AG04450 (cell line): ENCODE measurements around the gene TLR9. TPM values are rescaled to one million over a fixed set of nuclear protein-coding genes. Genes with fewer than 3 reads are reported as not detected.

Experiments
- CTCF ChIA-PET: fragments of 300-600, 350-600 bp; formaldehyde crosslinking; extraction: SDS; loops from one replicate; lab custom pipeline; 2022; ENCODE audit warnings: antibody characterized with exemption, inconsistent platforms; lab: Charles Lee
- POLR2A ChIA-PET: fragments of 350-600 bp; formaldehyde crosslinking; extraction: SDS; loops from one replicate; lab custom pipeline; 2021; ENCODE audit warnings: antibody characterized with exemption, inconsistent platforms; lab: Yijun Ruan, JAX
- DNase-seq: peaks from one replicate; pipeline ENCODE4 v3.0.0-alpha.2; 2011; ENCODE audit warnings: low read depth, low spot score
- H3K27ac ChIP-seq: one replicate; pipeline ENCODE4 v1.5.1; 2012; ENCODE audit warnings: low read depth, low read length, control low read depth
- H3K27me3 ChIP-seq: one replicate; pipeline ENCODE4 v1.6.0; 2012; ENCODE audit warnings: low read length; ENCODE audit not compliant: control insufficient read depth, insufficient read depth
- H3K4me3 ChIP-seq: 2 replicates; pipeline ENCODE4 v1.5.1; 2011; ENCODE audit warnings: mild to moderate bottlenecking, low read depth, low read length, control low read depth
- H3K9me3 ChIP-seq: 2 replicates; pipeline ENCODE4 v1.5.1; 2012; ENCODE audit warnings: low read length; ENCODE audit not compliant: control insufficient read depth, insufficient read depth
- polyA plus RNA-seq: library from polyadenylated mRNA; depleted of rRNA; stranded (reverse); fragments of >200 nt; gene quantifications from 2 replicates; pipeline ENCODE4 v1.2.3, GENCODE V29; 2011
- TF ChIP-seq, protein P1 (sequence below): IDR thresholded peaks from 2 replicates; pipeline ENCODE4 v1.5.1; 2011; ENCODE audit warnings: low read depth, low read length, control low read depth, inconsistent platforms

TLR9 gene
- polyA plus RNA-seq, 1 experiment = 0.02 TPM

DNA sequence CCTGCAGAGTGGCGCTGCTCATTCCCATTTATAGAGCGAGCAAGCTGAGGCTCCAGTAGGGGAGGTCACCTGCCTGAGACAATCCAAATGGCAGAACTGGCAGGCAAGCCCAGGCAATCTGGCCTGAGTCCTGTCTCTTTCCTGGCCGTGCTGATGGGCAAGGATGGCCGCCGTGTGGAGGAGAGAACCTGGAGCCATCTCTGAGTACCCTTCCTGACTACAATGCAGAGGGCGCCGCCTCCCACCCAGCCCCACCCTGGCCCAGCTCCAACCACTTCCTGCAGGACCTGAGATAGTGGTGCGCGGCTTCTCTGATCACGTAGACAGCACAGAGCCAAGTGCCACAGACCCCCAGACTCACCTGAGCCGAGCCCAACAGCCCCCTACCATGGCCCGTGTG, 7.0 kb downstream of the TLR9 start:
- DNase-seq = no peak
- TF ChIP-seq, protein P1, sequence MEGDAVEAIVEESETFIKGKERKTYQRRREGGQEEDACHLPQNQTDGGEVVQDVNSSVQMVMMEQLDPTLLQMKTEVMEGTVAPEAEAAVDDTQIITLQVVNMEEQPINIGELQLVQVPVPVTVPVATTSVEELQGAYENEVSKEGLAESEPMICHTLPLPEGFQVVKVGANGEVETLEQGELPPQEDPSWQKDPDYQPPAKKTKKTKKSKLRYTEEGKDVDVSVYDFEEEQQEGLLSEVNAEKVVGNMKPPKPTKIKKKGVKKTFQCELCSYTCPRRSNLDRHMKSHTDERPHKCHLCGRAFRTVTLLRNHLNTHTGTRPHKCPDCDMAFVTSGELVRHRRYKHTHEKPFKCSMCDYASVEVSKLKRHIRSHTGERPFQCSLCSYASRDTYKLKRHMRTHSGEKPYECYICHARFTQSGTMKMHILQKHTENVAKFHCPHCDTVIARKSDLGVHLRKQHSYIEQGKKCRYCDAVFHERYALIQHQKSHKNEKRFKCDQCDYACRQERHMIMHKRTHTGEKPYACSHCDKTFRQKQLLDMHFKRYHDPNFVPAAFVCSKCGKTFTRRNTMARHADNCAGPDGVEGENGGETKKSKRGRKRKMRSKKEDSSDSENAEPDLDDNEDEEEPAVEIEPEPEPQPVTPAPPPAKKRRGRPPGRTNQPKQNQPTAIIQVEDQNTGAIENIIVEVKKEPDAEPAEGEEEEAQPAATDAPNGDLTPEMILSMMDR = no peak
- H3K27me3 ChIP-seq = no peaks in the 10 kb centered on the region
- no peak overlapping the region for H3K27ac ChIP-seq
- ChIA-PET POLR2A (no interaction called here), CTCF (interaction anchor here (0.5 to 5.9 kb wide), 6 partner anchors 13 to 207 kb away, joined by 3 to 128 read pairs (median 6); partner anchors contain the start of gene WDR82)
- no peak overlapping the region for H3K4me3 ChIP-seq
- H3K9me3 ChIP-seq = no peaks in the 10 kb centered on the region

DNA sequence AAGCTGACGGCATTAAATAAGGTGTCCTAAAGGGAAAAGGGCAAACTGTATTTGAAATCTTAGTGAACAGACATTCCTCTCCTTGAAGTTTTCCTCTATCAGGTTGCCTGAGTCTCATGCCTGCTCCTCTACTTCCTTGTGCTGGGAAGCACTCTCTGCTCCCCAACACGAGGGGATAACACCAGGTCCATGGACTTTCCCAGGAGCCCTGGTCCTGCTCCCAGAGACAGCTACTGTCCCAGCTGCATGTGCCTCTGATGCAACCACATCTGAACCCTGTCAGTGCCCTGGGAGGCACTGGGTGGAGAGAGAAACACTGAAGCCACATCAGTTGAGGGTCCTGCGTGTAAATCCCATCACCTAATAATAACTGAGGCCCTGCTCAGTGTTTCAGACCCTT, 7.4 kb downstream of the TLR9 start:
- POLR2A ChIA-PET = no interaction called here
- CTCF ChIA-PET = interaction anchor here (0.5 to 5.9 kb wide), 5 partner anchors 13 to 207 kb away, joined by 3 to 128 read pairs (median 6); partner anchors contain the start of gene WDR82
- H3K27me3 ChIP-seq = no peaks in the 10 kb centered on the region
- H3K9me3 ChIP-seq = no peaks in the 10 kb centered on the region
- H3K4me3 ChIP-seq = no peak overlapping the region
- H3K27ac ChIP-seq = no peak overlapping the region
- TF ChIP-seq, protein P1 = no peak
- DNase-seq = no peak

DNA sequence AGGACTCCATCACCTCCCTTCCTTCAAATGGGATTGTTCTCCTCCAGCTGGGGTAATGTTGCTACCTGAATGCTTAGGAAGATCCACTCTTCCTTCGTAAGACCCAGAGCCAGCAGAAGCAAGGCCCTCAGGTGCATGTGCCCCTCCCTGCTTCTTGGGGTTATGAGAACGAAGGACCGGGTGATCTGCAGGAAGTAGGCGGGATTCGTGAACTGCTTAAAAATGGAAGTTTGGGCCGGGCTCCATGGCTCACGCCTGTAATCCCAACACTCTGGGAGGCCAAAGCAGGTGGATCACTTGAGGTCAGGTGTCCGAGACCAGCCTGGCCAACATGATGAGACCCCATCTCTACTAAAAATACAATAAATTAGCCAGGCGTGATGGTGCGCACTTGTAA, 8.0 kb downstream of the TLR9 start:
- no peak overlapping the region for H3K4me3 ChIP-seq
- POLR2A ChIA-PET = interaction anchor here (0.9 to 1.8 kb wide), 4 partner anchors 16 to 63 kb away, joined by 3 to 10 read pairs (median 6); partner anchors contain the start of gene POC1A
- H3K9me3 ChIP-seq = no peaks in the 10 kb centered on the region
- TF ChIP-seq, protein P1 = no peak
- CTCF ChIA-PET = interaction anchor here (0.6 to 2.3 kb wide), 5 partner anchors 14 to 195 kb away, joined by 3 to 14 read pairs (median 6); partner anchors contain the start of gene WDR82
- DNase-seq = no peak
- H3K27me3 ChIP-seq = no peaks in the 10 kb centered on the region
- peak overlapping the region; percentile 3 for H3K27ac ChIP-seq

DNA sequence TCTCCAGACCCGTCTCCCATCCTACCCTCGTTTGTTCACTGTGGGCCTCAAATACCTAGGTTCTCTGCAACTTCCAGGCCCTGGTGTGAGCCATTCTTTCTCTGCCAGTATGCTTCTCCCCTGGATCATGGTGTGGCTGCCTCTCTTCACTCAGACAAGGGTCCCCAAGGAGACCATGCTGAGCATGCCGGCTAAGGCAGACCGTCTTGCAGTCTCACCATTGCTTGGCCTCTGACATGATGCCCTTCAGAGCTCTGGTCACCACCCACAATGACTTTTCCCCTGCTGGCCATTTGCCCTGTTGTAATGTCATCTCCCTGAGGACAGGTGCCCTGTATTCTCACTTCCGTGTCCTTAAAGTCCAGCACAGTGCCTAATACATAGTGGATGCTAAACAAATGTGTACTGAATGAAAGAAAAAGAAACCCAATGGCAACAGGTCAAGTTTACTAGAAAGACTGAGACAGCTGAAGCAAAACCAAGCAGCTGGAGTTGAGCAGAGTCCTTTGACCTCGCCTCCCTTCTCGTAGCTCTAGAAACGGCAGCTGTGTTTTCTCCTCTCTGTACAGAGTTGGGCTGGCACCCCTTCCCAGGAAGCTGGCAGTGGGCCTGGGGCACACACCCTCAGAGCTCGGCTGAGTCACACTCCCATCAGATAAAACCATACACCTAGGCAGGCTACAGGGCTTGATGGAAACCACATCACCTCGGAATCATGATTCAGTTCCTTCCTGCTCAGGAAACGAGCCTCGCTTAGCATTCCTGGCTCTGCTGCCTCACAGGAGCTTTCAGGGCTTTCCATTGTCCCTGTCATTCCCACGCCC, 8.6 kb downstream of the TLR9 start:
- H3K27ac ChIP-seq = peak overlapping the region; percentile 47
- H3K9me3 ChIP-seq = no peaks in the 10 kb centered on the region
- ChIA-PET CTCF (interaction anchor here (0.6 to 2.3 kb wide), 5 partner anchors 15 to 196 kb away, joined by 3 to 14 read pairs (median 6); no protein-coding TSS in a partner anchor), POLR2A (interaction anchor here (0.6 to 1.8 kb wide), 6 partner anchors 15 to 371 kb away, joined by 3 to 10 read pairs (median 5); partner anchors contain the start of gene POC1A)
- no peaks in the 10 kb centered on the region for H3K27me3 ChIP-seq
- H3K4me3 ChIP-seq = no peak overlapping the region
- TF ChIP-seq, protein P1 = no peak
- peak; percentile 46 for DNase-seq

DNA sequence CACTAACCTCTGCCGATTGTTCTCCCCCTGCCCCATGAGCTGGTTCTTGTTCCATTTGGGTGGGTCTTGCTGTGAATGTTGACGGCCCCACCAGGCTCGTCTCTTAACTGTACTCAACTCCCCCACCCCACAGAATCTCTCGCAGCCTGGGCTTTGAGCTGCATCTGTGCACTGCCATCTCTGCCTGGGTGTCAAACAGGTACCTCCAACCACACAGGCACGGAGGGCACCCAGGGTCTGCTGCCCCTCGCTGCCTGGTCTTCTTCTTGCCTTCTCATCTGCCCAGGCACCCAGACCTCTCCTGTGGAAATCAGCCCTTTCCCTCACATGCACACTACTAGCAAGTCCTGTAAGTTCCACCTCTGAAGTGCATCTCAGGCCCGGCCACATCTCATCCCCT, 10.1 kb downstream of the TLR9 start:
- CTCF ChIA-PET = interaction anchor here (0.8 to 1.2 kb wide), 2 partner anchors 13 to 124 kb away, joined by 3 read pairs; no protein-coding TSS in a partner anchor
- H3K27me3 ChIP-seq = no peaks in the 10 kb centered on the region
- TF ChIP-seq, protein P1 = no peak
- POLR2A ChIA-PET = no interaction called here
- H3K4me3 ChIP-seq = no peak overlapping the region
- no peak for DNase-seq
- H3K9me3 ChIP-seq = no peaks in the 10 kb centered on the region
- no peak overlapping the region for H3K27ac ChIP-seq
